Skin epidermis (tissue), 12 donors: ENCODE results near the gene NOP14.

Source experiments
- H3K27ac ChIP-seq, 21 experiments: fragments of 200-600 bp; sonication (generic) in 11 of 21; one replicate each; pipeline ENCODE4 v1.5.0; 2020; ENCODE audit warnings: mild to moderate bottlenecking in 3 of 21, inconsistent platforms in 2 of 21, moderate library complexity in 2 of 21
- H3K4me3 ChIP-seq, 7 experiments: fragments of 200-600 bp; sonication (generic) in 2 of 7; one replicate each; pipeline ENCODE4 v1.5.0; 2020; ENCODE audit warnings: inconsistent platforms in 2 of 7, mild to moderate bottlenecking in 2 of 7, moderate library complexity in 1 of 7

The NOP14 gene

GRCh38 chr4:2901186-2901585, 62.0 kb downstream of the NOP14 start:
- H3K27ac ChIP-seq = no peak overlapping the region
- no peak overlapping the region for H3K4me3 ChIP-seq

DNA sequence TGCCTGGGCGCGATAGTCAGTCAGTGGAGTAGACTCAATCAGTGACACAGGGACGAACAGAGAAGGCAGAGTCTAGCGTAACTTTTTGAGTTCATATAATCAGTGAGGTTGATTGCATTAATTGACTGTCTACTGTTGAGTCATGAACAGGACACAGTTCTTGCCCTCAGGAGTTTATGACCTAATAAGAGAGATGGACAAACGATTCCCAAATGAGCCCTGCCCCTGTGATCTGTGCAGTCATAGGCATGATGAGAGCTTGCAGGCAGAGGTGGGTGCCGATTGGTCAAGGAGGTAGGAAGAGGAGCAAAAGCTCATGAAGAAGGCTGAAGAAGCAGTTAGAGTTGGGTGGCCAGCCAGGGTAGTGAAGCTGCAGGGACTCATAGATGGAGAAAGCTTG, 62.5 kb downstream of the NOP14 start:
- H3K27ac ChIP-seq = no peak overlapping the region
- H3K4me3 ChIP-seq = no peak overlapping the region

DNA sequence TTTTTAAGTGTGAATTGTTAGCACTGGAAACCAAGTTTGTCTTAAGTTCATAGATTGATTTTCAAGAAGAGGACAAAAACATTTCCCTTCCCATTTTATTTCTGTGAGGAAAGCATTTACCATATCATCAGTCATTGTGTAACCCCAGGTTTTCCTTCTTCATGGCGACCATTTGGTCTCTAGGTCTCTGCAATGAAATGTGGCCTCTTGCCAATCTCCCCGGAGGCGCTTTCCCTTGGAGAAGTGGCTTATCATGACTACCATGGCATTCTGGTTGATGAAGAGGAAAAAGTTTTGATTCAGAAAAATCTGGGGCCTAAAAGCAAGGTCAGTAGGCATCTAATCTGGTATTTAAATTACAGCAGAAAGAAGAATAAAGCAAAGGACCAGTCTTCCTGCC, 65.2 kb downstream of the NOP14 start:
- Histone ChIP-seq H3K4me3 (no peak overlapping the region), H3K27ac (no peak overlapping the region)

- no peak overlapping the region for H3K4me3 ChIP-seq
- no peak overlapping the region for H3K27ac ChIP-seq
Measured at GRCh38 chr4:2893772-2894171, 69.4 kb downstream of the NOP14 start.

- peak overlapping the region in 2 of 21 experiments; percentile 7 to 20 for H3K27ac ChIP-seq
- no peak overlapping the region for H3K4me3 ChIP-seq
Measured at GRCh38 chr4:2891294-2891693, 71.9 kb downstream of the NOP14 start.

DNA sequence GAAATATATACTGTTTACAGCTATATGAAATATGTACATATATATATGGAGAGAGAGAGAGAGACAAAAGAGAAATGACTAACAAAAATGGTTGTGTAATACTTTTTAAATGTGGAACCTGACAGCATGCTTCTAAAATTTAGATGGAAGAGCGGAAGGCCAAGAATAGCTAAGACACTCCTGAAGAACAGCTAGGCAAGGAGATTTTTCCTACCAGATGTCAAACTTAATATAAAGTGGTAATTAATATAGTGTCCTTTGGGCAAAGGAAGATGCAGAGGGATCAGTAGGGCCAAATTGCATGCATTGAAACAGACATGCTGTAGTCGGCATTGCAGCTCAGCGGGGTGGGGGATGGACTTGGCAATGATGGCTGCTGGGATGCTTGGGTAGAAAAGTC, 74.3 kb downstream of the NOP14 start:
- H3K4me3 ChIP-seq = no peak overlapping the region
- H3K27ac ChIP-seq = no peak overlapping the region
